ENCODE results near the gene DNAJB13. TPM values are rescaled to one million over a fixed set of nuclear protein-coding genes. Genes with fewer than 3 reads are reported as not detected.

Gene DNAJB13
- total and polyA plus RNA-seq, 2 of the 13 experiments (the other 11 are each of a cell fraction or from before 2014, with no cell fraction given) = 2.3 TPM; not detected in 1

DNA sequence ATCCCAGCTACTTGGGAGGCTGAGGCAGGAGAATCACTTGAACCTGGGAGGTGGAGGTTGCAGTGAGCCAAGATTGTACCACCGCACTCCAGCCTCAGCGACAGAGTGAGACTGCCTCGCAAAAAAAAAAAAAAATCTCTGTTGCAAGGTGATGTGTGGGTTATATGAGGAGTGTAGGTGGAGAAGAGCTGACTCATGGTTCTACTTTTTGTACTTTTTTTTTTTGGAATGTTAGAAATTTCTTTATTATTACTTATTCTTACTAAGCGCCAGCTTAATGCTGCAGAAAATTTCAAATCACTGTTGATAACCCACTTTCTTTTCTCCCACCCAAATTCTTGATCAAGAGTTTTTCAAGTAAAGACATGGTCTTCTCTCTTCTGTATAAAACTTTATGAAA is 29.6 kb upstream of the DNAJB13 start:
- H3K9ac ChIP-seq (ENCODE audit: insufficient read depth, low read depth, low read length) = no peak overlapping the region
- CTCF ChIA-PET (ENCODE audit: low intra/inter-chr PET ratio, low total read pairs) = no interaction called here
- H2AFZ ChIP-seq (ENCODE audit: low read length) = no peak overlapping the region
- POLR2A ChIA-PET = no interaction called here
- H4K20me1 ChIP-seq (ENCODE audit: insufficient read depth, low read length) = no peaks in the 10 kb centered on the region
- H3K36me3 ChIP-seq (replicated peaks in 1 of 2; ENCODE audit: control insufficient read depth in 1 of 2, insufficient read depth in 2 of 2, low read length in 2 of 2) = peaks cover 12 to 32% of the 10 kb centered on the region in 2 experiments
- no peak overlapping the region for H3K27ac ChIP-seq (ENCODE audit: extremely low read length, insufficient read depth, low read length)
- in situ Hi-C loops (cut with HindIII; ENCODE audit: extremely low pct_ligation_motif_present, low pct_unique_long_range_greater_than_20kb) = no loop called here
- H3K9me3 ChIP-seq (ENCODE audit: low read length) = no peaks in the 10 kb centered on the region
- H3K4me2 ChIP-seq (ENCODE audit: low read depth, low read length) = no peak overlapping the region
- intact Hi-C loops (cut with micrococcal nuclease; ENCODE audit: unreplicated experiment) = no loop called here
- no peaks in the 10 kb centered on the region for H3K4me1 ChIP-seq (ENCODE audit: insufficient read depth, low read length)
- 95% methylated on average over 4 of the region's 4 CpGs for WGBS (ENCODE audit: low lambda C conversion rate)
- H3K27me3 ChIP-seq (ENCODE audit: control insufficient read depth in 1 of 2, insufficient read depth in 2 of 2, low read length in 2 of 2) = no peaks in the 10 kb centered on the region
- no peaks in the 10 kb centered on the region for H3K79me2 ChIP-seq (ENCODE audit: insufficient read depth, low read length)
- BruUV-seq (replicated peaks) = no TSS peak
- DNase-seq (ENCODE audit: low spot score) = no peak
- FAIRE-seq = no peak
- ATAC-seq = no peak
- no peak overlapping the region for H3K4me3 ChIP-seq (replicated peaks in 1 of 3; ENCODE audit: insufficient read depth in 1 of 3, low read depth in 2 of 3, low read length in 3 of 3)
- TF ChIP-seq MAX (IDR thresholded peaks at IDR 0.05) (no peak), ZNF282 (IDR thresholded peaks at IDR 0.05; ENCODE audit: partially characterized antibody) (no peak), ZFP62 (CRISPR knock-in tag; IDR thresholded peaks at IDR 0.05) (no peak), ZNF83 (CRISPR knock-in tag; IDR thresholded peaks at IDR 0.05; ENCODE audit: borderline replicate concordance) (no peak), ZSCAN21 (CRISPR knock-in tag; IDR thresholded peaks at IDR 0.05; ENCODE audit: borderline replicate concordance) (no peak), BCL6 (CRISPR knock-in tag; IDR thresholded peaks at IDR 0.05) (no peak), ZNF577 (CRISPR knock-in tag; IDR thresholded peaks at IDR 0.05; ENCODE audit: borderline replicate concordance, low read depth) (no peak), ZNF10 (CRISPR knock-in tag; IDR thresholded peaks at IDR 0.05; ENCODE audit: borderline replicate concordance, low read depth) (no peak), U2AF2 (IDR thresholded peaks at IDR 0.05; ENCODE audit: low read depth, low read length) (no peak), THAP9 (CRISPR knock-in tag; IDR thresholded peaks at IDR 0.05; ENCODE audit: borderline replicate concordance) (no peak), ZNF569 (CRISPR knock-in tag; IDR thresholded peaks at IDR 0.05; ENCODE audit: borderline replicate concordance) (no peak), ZNF33B (CRISPR knock-in tag; IDR thresholded peaks at IDR 0.05) (no peak), NFIB (CRISPR knock-in tag; IDR thresholded peaks at IDR 0.05; ENCODE audit: borderline replicate concordance) (no peak), KLF15 (CRISPR knock-in tag; IDR thresholded peaks at IDR 0.05; ENCODE audit: borderline replicate concordance) (no peak), SKIL (CRISPR knock-in tag; IDR thresholded peaks at IDR 0.05; ENCODE audit: borderline replicate concordance) (no peak), ATM (IDR thresholded peaks at IDR 0.05; ENCODE audit: borderline replicate concordance) (no peak), CBX5 (CRISPR knock-in tag; IDR thresholded peaks at IDR 0.05; ENCODE audit: borderline replicate concordance) (no peak), NFRKB (IDR thresholded peaks at IDR 0.05) (no peak)
- TF ChIP-seq, protein P1, sequence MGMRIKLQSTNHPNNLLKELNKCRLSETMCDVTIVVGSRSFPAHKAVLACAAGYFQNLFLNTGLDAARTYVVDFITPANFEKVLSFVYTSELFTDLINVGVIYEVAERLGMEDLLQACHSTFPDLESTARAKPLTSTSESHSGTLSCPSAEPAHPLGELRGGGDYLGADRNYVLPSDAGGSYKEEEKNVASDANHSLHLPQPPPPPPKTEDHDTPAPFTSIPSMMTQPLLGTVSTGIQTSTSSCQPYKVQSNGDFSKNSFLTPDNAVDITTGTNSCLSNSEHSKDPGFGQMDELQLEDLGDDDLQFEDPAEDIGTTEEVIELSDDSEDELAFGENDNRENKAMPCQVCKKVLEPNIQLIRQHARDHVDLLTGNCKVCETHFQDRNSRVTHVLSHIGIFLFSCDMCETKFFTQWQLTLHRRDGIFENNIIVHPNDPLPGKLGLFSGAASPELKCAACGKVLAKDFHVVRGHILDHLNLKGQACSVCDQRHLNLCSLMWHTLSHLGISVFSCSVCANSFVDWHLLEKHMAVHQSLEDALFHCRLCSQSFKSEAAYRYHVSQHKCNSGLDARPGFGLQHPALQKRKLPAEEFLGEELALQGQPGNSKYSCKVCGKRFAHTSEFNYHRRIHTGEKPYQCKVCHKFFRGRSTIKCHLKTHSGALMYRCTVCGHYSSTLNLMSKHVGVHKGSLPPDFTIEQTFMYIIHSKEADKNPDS (CRISPR knock-in tag; IDR thresholded peaks at IDR 0.05) = no peak

Measured in HepG2 (cell line).